IMR-90 (cell line): ENCODE results near the gene TFCP2. TPM values are rescaled to one million over a fixed set of nuclear protein-coding genes. Genes with fewer than 3 reads are reported as not detected.

Experiments
- ATAC-seq: fragments of 200-7000 bp; cut with Tn5 transposase; 2 replicates; pipeline ENCODE4 v1.9.1; 2020; ENCODE audit warnings: low read depth, mild to moderate bottlenecking, moderate library complexity
- BruUV-seq: library from RNA; stranded (reverse); fragments of 400-500 nt; replicated peaks from 2 replicates; lab custom pipeline; 2021; lab: Mats Ljungman, UMichigan
- CTCF ChIA-PET: fragments of 300-600 bp; formaldehyde crosslinking; extraction: SDS; loops from one replicate; lab custom pipeline; 2021; ENCODE audit warnings: antibody characterized with exemption; lab: Yijun Ruan, JAX
- POLR2A ChIA-PET: fragments of 300-600 bp; sonication (Branson Sonifier 250); formaldehyde crosslinking; loops from one replicate; lab custom pipeline; 2022; ENCODE audit warnings: antibody characterized with exemption; ENCODE audit not compliant: unreplicated experiment; lab: Charles Lee
- DNase-seq: peaks from one replicate; pipeline ENCODE4 v3.0.0; 2013
- H2AFZ ChIP-seq: replicated peaks from 2 replicates; pipeline ENCODE3; 2013; ENCODE audit warnings: low read length, mild to moderate bottlenecking; ENCODE audit not compliant: poor library complexity
- H2AK5ac ChIP-seq: 2 replicates; pipeline ENCODE4 v1.6.1; 2013; ENCODE audit warnings: low read depth, low read length, inconsistent platforms
- H2AK9ac ChIP-seq: replicated peaks from 2 replicates; pipeline ENCODE3; 2013; ENCODE audit warnings: mild to moderate bottlenecking, low read depth, low read length, moderate library complexity; ENCODE audit not compliant: poor library complexity
- H2BK120ac ChIP-seq: 2 replicates; pipeline ENCODE4 v1.6.1; 2013; ENCODE audit warnings: low read depth, low read length, inconsistent platforms
- H2BK15ac ChIP-seq: 3 replicates; pipeline ENCODE4 v1.6.1; 2013; ENCODE audit warnings: low read depth, low read length, inconsistent platforms
- H2BK20ac ChIP-seq: 2 replicates; pipeline ENCODE4 v1.6.1; 2013; ENCODE audit warnings: low read depth, mild to moderate bottlenecking, inconsistent platforms, low read length, moderate library complexity
- H2BK5ac ChIP-seq: 2 replicates; pipeline ENCODE4 v1.6.1; 2013; ENCODE audit warnings: mild to moderate bottlenecking, low read depth, low read length, inconsistent platforms; ENCODE audit not compliant: poor library complexity, severe bottlenecking
- H3K14ac ChIP-seq: replicated peaks from 2 replicates; pipeline ENCODE4 v1.6.1; 2013; ENCODE audit warnings: low read depth, low read length, inconsistent platforms
- H3K18ac ChIP-seq: 2 replicates; pipeline ENCODE4 v1.6.1; 2013; ENCODE audit warnings: low read depth, low read length, control low read depth
- H3K23ac ChIP-seq: 2 replicates; pipeline ENCODE4 v1.6.1; 2013; ENCODE audit warnings: low read depth, low read length, inconsistent platforms
- H3K27ac ChIP-seq: 2 replicates; pipeline ENCODE4 v1.5.1; 2013; ENCODE audit warnings: mild to moderate bottlenecking, control low read depth, low read length; ENCODE audit not compliant: insufficient read depth
- H3K27me3 ChIP-seq: 2 replicates; pipeline ENCODE4 v1.6.1; 2013; ENCODE audit warnings: low read length; ENCODE audit not compliant: control insufficient read depth, insufficient read depth
- H3K36me3 ChIP-seq: 2 replicates; pipeline ENCODE4 v1.6.1; 2013; ENCODE audit warnings: low read length, mixed read lengths; ENCODE audit not compliant: control insufficient read depth, insufficient read depth
- H3K4ac ChIP-seq: 2 replicates; pipeline ENCODE4 v1.6.1; 2013; ENCODE audit warnings: low read depth, low read length, inconsistent platforms
- H3K4me1 ChIP-seq: 2 replicates; pipeline ENCODE4 v1.6.1; 2013; ENCODE audit warnings: low read length, mixed read lengths; ENCODE audit not compliant: control insufficient read depth, insufficient read depth
- H3K4me2 ChIP-seq: 2 replicates; pipeline ENCODE4 v1.6.1; 2013; ENCODE audit warnings: low read depth, mild to moderate bottlenecking, control low read depth, low read length, moderate library complexity
- H3K4me3 ChIP-seq: 2 replicates; pipeline ENCODE4 v1.5.1; 2013; ENCODE audit warnings: low read depth, mild to moderate bottlenecking, control low read depth, low read length, moderate library complexity; ENCODE audit not compliant: insufficient read depth
- H3K56ac ChIP-seq: 2 replicates; pipeline ENCODE4 v1.6.1; 2013; ENCODE audit warnings: low read length, inconsistent platforms; ENCODE audit not compliant: insufficient read depth; ENCODE audit errors: extremely low read depth
- H3K79me1 ChIP-seq, 2 experiments: 2 replicates each; pipeline ENCODE4 v1.6.1; 2013; ENCODE audit warnings: low read length in 2 of 2, inconsistent platforms in 1 of 2, low read depth in 1 of 2
- H3K9ac ChIP-seq: 2 replicates; pipeline ENCODE4 v1.6.1; 2013; ENCODE audit warnings: low read depth, low read length, control low read depth
- H3K9me1 ChIP-seq: 2 replicates; pipeline ENCODE4 v1.6.1; 2013; ENCODE audit warnings: low read length, inconsistent platforms; ENCODE audit not compliant: insufficient read depth
- H3K9me3 ChIP-seq: 2 replicates; pipeline ENCODE4 v1.6.1; 2013; ENCODE audit warnings: low read length; ENCODE audit not compliant: control insufficient read depth, insufficient read depth
- H4K20me1 ChIP-seq: 2 replicates; pipeline ENCODE4 v1.6.1; 2013; ENCODE audit warnings: low read length, inconsistent platforms; ENCODE audit not compliant: insufficient read depth
- H4K5ac ChIP-seq: 2 replicates; pipeline ENCODE4 v1.6.1; 2013; ENCODE audit warnings: mild to moderate bottlenecking, low read depth, low read length, control low read depth
- H4K8ac ChIP-seq, 2 experiments: 2 replicates each; pipeline ENCODE4 v1.6.1; 2013; ENCODE audit warnings: low read depth in 2 of 2, low read length in 2 of 2, control low read depth in 1 of 2, inconsistent platforms in 1 of 2
- H4K91ac ChIP-seq: 2 replicates; pipeline ENCODE4 v1.6.1; 2013; ENCODE audit warnings: low read depth, low read length, inconsistent platforms; ENCODE audit not compliant: insufficient read depth
- POLR2A ChIP-seq: IDR thresholded peaks from 2 replicates; pipeline ENCODE4 v1.6.1; 2012; ENCODE audit warnings: mild to moderate bottlenecking, low read depth, low read length
- RAD21 ChIP-seq: IDR thresholded peaks from 2 replicates; pipeline ENCODE4 v1.6.1; 2012; ENCODE audit warnings: low read length, improper control_type of control experiment
- RCOR1 ChIP-seq: IDR thresholded peaks from 2 replicates; pipeline ENCODE4 v1.6.1; 2012; ENCODE audit warnings: mild to moderate bottlenecking, low read length, improper control_type of control experiment; ENCODE audit not compliant: insufficient replicate concordance
- WGBS, 2 experiments: methylation state at CpG; one replicate each; pipeline versions ENCODE4 v1.1.5 to v1.1.7; 2013; ENCODE audit warnings: missing lambda C conversion rate in 2 of 2; ENCODE audit not compliant: insufficient read length in 1 of 2; ENCODE audit errors: extremely low coverage in 2 of 2; 5-methylcytosine and 5-hydroxymethylcytosine counted together
- dilution Hi-C: fragments of 300-500 bp; cut with HindIII; formaldehyde crosslinking; loops from one replicate; pipeline ENCODE4 v1.14.3; 2018; ENCODE audit warnings: low sequenced_read_pairs; ENCODE audit not compliant: unreplicated experiment
- in situ Hi-C: fragments of 300-500 bp; cut with MboI; formaldehyde crosslinking; loops from 3 replicates; pipeline ENCODE4 v1.14.3; 2019; ENCODE audit warnings: low sequenced_read_pairs, inconsistent platforms, mixed read lengths
- intact Hi-C: fragments of 100-400 bp; cut with micrococcal nuclease; formaldehyde crosslinking; loops from 2 replicates; pipeline ENCODE4 v1.10.0; 2022
- polyA plus RNA-seq, 3 experiments: library from polyadenylated mRNA; depleted of rRNA; stranded (reverse); fragments of >200 nt; gene quantifications; 2 replicates each; pipeline ENCODE4 v1.2.3, GENCODE V29; 2012; ENCODE audit warnings: low replicate concordance in 1 of 3
- total RNA-seq: library from RNA; depleted of rRNA; stranded (reverse); fragments of >200 nt; gene quantifications from 2 replicates; pipeline ENCODE4 v1.2.3, GENCODE V29; 2012

Gene TFCP2
- total and polyA plus RNA-seq, 2 of the 4 experiments (the other 2 are of a cell fraction), result 10.0 to 15.4 TPM

- ChIA-PET CTCF (interaction anchor here (0.6 kb wide), 1 partner anchor 60 kb away, joined by 3 read pairs; no protein-coding TSS in a partner anchor), POLR2A (no interaction called here)
Observed at GRCh38 chr12:51174501-51174900, 1.6 kb upstream of the TFCP2 start.

More at GRCh38 chr12:51174501-51174900, 1.6 kb upstream of the TFCP2 start:
- H2BK5ac ChIP-seq, result no peak overlapping the region
- H3K23ac ChIP-seq, result no peak overlapping the region
- TF ChIP-seq RCOR1, result no peak
- no peak for TF ChIP-seq POLR2A
- TF ChIP-seq RAD21, result no peak
- in situ Hi-C loops (no loop called here), dilution Hi-C loops (no loop called here), intact Hi-C loops (loop anchor here (5.0 kb wide), 1 partner anchor 47 kb away; no protein-coding TSS in a partner anchor)
- no peak overlapping the region for H4K8ac ChIP-seq
- no peaks in the 10 kb centered on the region for H3K36me3 ChIP-seq
- no TSS peak for BruUV-seq
- H3K79me1 ChIP-seq, result peaks cover 7 to 17% of the 10 kb centered on the region in 2 experiments
- WGBS, 2 experiments, result no CpG with 5 or more reads among the region's 1 CpG
- no peak overlapping the region for H2AK9ac ChIP-seq
- DNase-seq, result no peak
- no peaks in the 10 kb centered on the region for H3K9me3 ChIP-seq
- no peak overlapping the region for H3K18ac ChIP-seq
- no peaks in the 10 kb centered on the region for H3K27me3 ChIP-seq
- no peak for ATAC-seq
- H3K9me1 ChIP-seq, result no peaks in the 10 kb centered on the region
- no peak overlapping the region for H2AK5ac ChIP-seq
- no peak overlapping the region for H3K4me3 ChIP-seq
- H2BK120ac ChIP-seq, result no peak overlapping the region
- no peak overlapping the region for H2BK15ac ChIP-seq
- peaks cover 1% of the 10 kb centered on the region for H4K20me1 ChIP-seq
- H3K14ac ChIP-seq, result no peak overlapping the region
- H4K91ac ChIP-seq, result no peak overlapping the region
- H3K9ac ChIP-seq, result no peak overlapping the region
- H2BK20ac ChIP-seq, result no peak overlapping the region
- H3K27ac ChIP-seq, result no peak overlapping the region
- no peak overlapping the region for H2AFZ ChIP-seq
- H3K4me1 ChIP-seq, result no peaks in the 10 kb centered on the region
- no peak overlapping the region for H3K4ac ChIP-seq
- H3K56ac ChIP-seq, result no peak overlapping the region
- H4K5ac ChIP-seq, result no peak overlapping the region
- no peak overlapping the region for H3K4me2 ChIP-seq
